ENCODE data around the gene CDHR4. TPM values are rescaled to one million over a fixed set of nuclear protein-coding genes. Genes with fewer than 3 reads are reported as not detected.
A peak's percentile ranks its signal among the peaks of the same experiment; 100 is the strongest.

The CDHR4 gene
- total RNA-seq, 2 donors from 2014 or later, result not detected

- H3K9me3 ChIP-seq, result no peaks in the 10 kb centered on the region
- TF ChIP-seq POLR2A (IDR thresholded peaks at IDR 0.05) (peak; percentile 25), POLR2AphosphoS5 (IDR thresholded peaks at IDR 0.05) (peak; percentile 45), CTCF (IDR thresholded peaks at IDR 0.05) (peak in 2 of 4 experiments; percentile 37 to 51)
- DNase-seq (ENCODE audit: low spot score), result peak; percentile 78
- H3K4me1 ChIP-seq (replicated peaks), result peaks cover 21% of the 10 kb centered on the region
- H3K36me3 ChIP-seq, result no peaks in the 10 kb centered on the region
- peak overlapping the region; percentile 50 to 70 for H3K4me3 ChIP-seq
- intact Hi-C loops (cut with DNase I), result loop anchor here (2.0 kb wide), 1 partner anchor 101 kb away; no protein-coding TSS in a partner anchor
- 2% methylated on average over 39 of the region's 41 CpGs for WGBS
- no peaks in the 10 kb centered on the region for H3K27me3 ChIP-seq (replicated peaks; ENCODE audit: insufficient read depth)
- peak overlapping the region; percentile 85 to 89 for H3K27ac ChIP-seq
Measured at GRCh38 chr3:49803465-49804140, 3.9 kb upstream of the CDHR4 start.

GRCh38 chr3:49802719-49803464, 3.2 kb upstream of the CDHR4 start, which contains the start of gene INKA1:
Gene INKA1 (plus strand): TSS chr3:49803261. CDS start chr3:49803393, 132 bp downstream.
- Histone ChIP-seq H3K27ac (peak within 1 kb of the TSS; percentile 85 to 89), H3K27me3 (replicated peaks; ENCODE audit: insufficient read depth) (no peaks in the 10 kb centered on the region), H3K36me3 (no peaks in the 10 kb centered on the region), H3K4me3 (peak within 1 kb of the TSS; percentile 50 to 70), H3K9me3 (no peaks in the 10 kb centered on the region), H3K4me1 (replicated peaks) (peaks cover 21% of the 10 kb centered on the region)
- WGBS, result 1% methylated on average over 14 of the region's 71 CpGs
- intact Hi-C loops (cut with DNase I), result loop anchor here (1.0 to 2.0 kb wide), 2 partner anchors 36 to 102 kb away; no protein-coding TSS in a partner anchor
- peak; percentile 89 for DNase-seq (ENCODE audit: low spot score)
- TF ChIP-seq POLR2AphosphoS5 (IDR thresholded peaks at IDR 0.05) (peak; percentile 47), POLR2A (IDR thresholded peaks at IDR 0.05) (peak; percentile 82), CTCF (IDR thresholded peaks at IDR 0.05) (peak; percentile 73 to 96 (median 92))

- no peaks in the 10 kb centered on the region for H3K9me3 ChIP-seq
- no peak overlapping the region for H3K27ac ChIP-seq
- H3K4me1 ChIP-seq (replicated peaks), result peaks cover 19% of the 10 kb centered on the region
- TF ChIP-seq POLR2A (IDR thresholded peaks at IDR 0.05), result no peak
- no peak for TF ChIP-seq POLR2AphosphoS5 (IDR thresholded peaks at IDR 0.05)
- no peak for TF ChIP-seq CTCF (IDR thresholded peaks at IDR 0.05)
- no peaks in the 10 kb centered on the region for H3K36me3 ChIP-seq
- H3K4me3 ChIP-seq, result no peak overlapping the region
- WGBS, result 91% methylated on average over 2 of the region's 2 CpGs
- no peaks in the 10 kb centered on the region for H3K27me3 ChIP-seq (replicated peaks; ENCODE audit: insufficient read depth)
- intact Hi-C loops (cut with DNase I), result no loop called here
- DNase-seq (ENCODE audit: low spot score), result no peak
Measured at GRCh38 chr3:49801160-49801559, 1.5 kb upstream of the CDHR4 start.

GRCh38 chr3:49799105-49799504, 568 bp downstream of the CDHR4 start:
- Histone ChIP-seq H3K4me3 (no peak overlapping the region), H3K27me3 (replicated peaks; ENCODE audit: insufficient read depth) (no peaks in the 10 kb centered on the region), H3K9me3 (no peaks in the 10 kb centered on the region), H3K27ac (no peak overlapping the region), H3K4me1 (replicated peaks) (no peaks in the 10 kb centered on the region), H3K36me3 (no peaks in the 10 kb centered on the region)
- intact Hi-C loops (cut with DNase I), result no loop called here
- no peak for DNase-seq (ENCODE audit: low spot score)
- no peak for TF ChIP-seq CTCF (IDR thresholded peaks at IDR 0.05)
- TF ChIP-seq POLR2A (IDR thresholded peaks at IDR 0.05), result no peak
- no peak for TF ChIP-seq POLR2AphosphoS5 (IDR thresholded peaks at IDR 0.05)
- 85% methylated on average over 1 of the region's 1 CpG for WGBS
